Hepatocyte (in vitro differentiated cells): ENCODE results near the gene SPDEF. TPM values are rescaled to one million over a fixed set of nuclear protein-coding genes. Genes with fewer than 3 reads are reported as not detected.

Source experiments
- DNase-seq: peaks from one replicate; pipeline ENCODE4 v3.0.0-alpha.2; 2016; ENCODE audit warnings: low spot score
- H2AFZ ChIP-seq: fragments of 200-600 bp; sonication (generic); 2 replicates; pipeline ENCODE4 v1.6.0; 2016; ENCODE audit warnings: antibody characterized with exemption, mild to moderate bottlenecking
- H3K27ac ChIP-seq: fragments of 200-600 bp; sonication (generic); 2 replicates; pipeline ENCODE4 v1.5.1; 2016; ENCODE audit warnings: mild to moderate bottlenecking
- H3K27me3 ChIP-seq: fragments of 200-600 bp; sonication (generic); 2 replicates; pipeline ENCODE4 v1.6.1; 2016
- H3K36me3 ChIP-seq: fragments of 200-600 bp; sonication (generic); replicated peaks from 2 replicates; pipeline ENCODE4 v1.5.1; 2016; ENCODE audit warnings: low read depth; ENCODE audit not compliant: insufficient read depth
- H3K4me1 ChIP-seq: fragments of 200-600 bp; sonication (generic); 2 replicates; pipeline ENCODE4 v1.5.1; 2016; ENCODE audit warnings: mild to moderate bottlenecking, moderate library complexity; ENCODE audit not compliant: insufficient read depth
- H3K4me2 ChIP-seq: fragments of 200-600 bp; sonication (generic); 2 replicates; pipeline ENCODE4 v1.6.0; 2016
- H3K4me3 ChIP-seq: fragments of 200-600 bp; sonication (generic); 2 replicates; pipeline ENCODE4 v1.5.1; 2016; ENCODE audit warnings: mild to moderate bottlenecking
- H3K79me2 ChIP-seq: fragments of 200-600 bp; sonication (generic); 2 replicates; pipeline ENCODE4 v1.6.0; 2017; ENCODE audit warnings: mild to moderate bottlenecking
- H3K9me2 ChIP-seq: fragments of 200-600 bp; sonication (generic); replicated peaks from 2 replicates; pipeline ENCODE4 v1.6.0; 2017; ENCODE audit warnings: mild to moderate bottlenecking; ENCODE audit not compliant: insufficient read depth
- H3K9me3 ChIP-seq: fragments of 200-600 bp; sonication (generic); 2 replicates; pipeline ENCODE4 v1.5.1; 2016; ENCODE audit warnings: low read depth, mild to moderate bottlenecking
- H4K20me1 ChIP-seq: fragments of 200-600 bp; sonication (generic); 2 replicates; pipeline ENCODE4 v1.6.0; 2016; ENCODE audit warnings: mild to moderate bottlenecking; ENCODE audit not compliant: insufficient read depth, poor library complexity, severe bottlenecking
- CTCF ChIP-seq: fragments of 200-600 bp; sonication (generic); IDR thresholded peaks from 2 replicates; pipeline ENCODE4 v1.5.1; 2016; ENCODE audit warnings: antibody characterized with exemption, mild to moderate bottlenecking; ENCODE audit not compliant: poor library complexity
- EZH2 ChIP-seq: fragments of 200-600 bp; sonication (generic); IDR thresholded peaks from 2 replicates; pipeline ENCODE4 v1.6.1; 2016; ENCODE audit warnings: antibody characterized with exemption, mild to moderate bottlenecking, borderline replicate concordance
- EZH2phosphoT487 ChIP-seq: fragments of 200-600 bp; sonication (generic); IDR thresholded peaks from one replicate; pipeline ENCODE4 v1.6.1; 2018; ENCODE audit warnings: antibody characterized with exemption, mild to moderate bottlenecking, low read depth, moderate library complexity; ENCODE audit not compliant: unreplicated experiment, severe bottlenecking
- whole genome bisulfite sequencing: methylation state at CpG from one replicate; pipeline ENCODE4 v1.1.6; 2016; ENCODE audit warnings: low lambda C conversion rate; ENCODE audit errors: missing lambda C conversion rate; 5-methylcytosine and 5-hydroxymethylcytosine counted together
- polyA plus RNA-seq: library from polyadenylated mRNA; unstranded; fragments of >200 nt; fragmentation: Nextera tagmentation; extraction: Ambion mirVana; gene quantifications from 2 replicates; pipeline ENCODE4 v1.2.1, GENCODE V29; 2016
- total RNA-seq: library from RNA; depleted of rRNA; stranded (reverse); fragments of >200 nt; gene quantifications from 2 replicates; pipeline ENCODE4 v1.2.3, GENCODE V29; 2014

Gene SPDEF
- total and polyA plus RNA-seq, 2 experiments from 2014 or later, result 0.80 to 1.5 TPM

- WGBS, result 86% methylated on average over 6 of the region's 6 CpGs
- no peaks in the 10 kb centered on the region for H3K9me3 ChIP-seq
- no peak for TF ChIP-seq CTCF
- no peak for TF ChIP-seq EZH2
- TF ChIP-seq EZH2phosphoT487, result no peak
- H3K4me1 ChIP-seq, result peaks cover 9% of the 10 kb centered on the region
- no peaks in the 10 kb centered on the region for H3K9me2 ChIP-seq
- no peaks in the 10 kb centered on the region for H3K27me3 ChIP-seq
- DNase-seq, result no peak
- no peak overlapping the region for H3K27ac ChIP-seq
- no peak overlapping the region for H3K4me2 ChIP-seq
- no peaks in the 10 kb centered on the region for H3K36me3 ChIP-seq
- no peaks in the 10 kb centered on the region for H3K79me2 ChIP-seq
- no peak overlapping the region for H2AFZ ChIP-seq
- no peaks in the 10 kb centered on the region for H4K20me1 ChIP-seq
- H3K4me3 ChIP-seq, result no peak overlapping the region
Observed at GRCh38 chr6:34534146-34534545, 22.0 kb downstream of the SPDEF start.

- Histone ChIP-seq H3K9me3 (no peaks in the 10 kb centered on the region), H3K27ac (no peak overlapping the region), H3K27me3 (no peaks in the 10 kb centered on the region), H4K20me1 (no peaks in the 10 kb centered on the region), H3K4me1 (peaks cover 9% of the 10 kb centered on the region), H3K9me2 (no peaks in the 10 kb centered on the region), H2AFZ (no peak overlapping the region), H3K36me3 (no peaks in the 10 kb centered on the region), H3K79me2 (no peaks in the 10 kb centered on the region), H3K4me2 (no peak overlapping the region), H3K4me3 (no peak overlapping the region)
- TF ChIP-seq EZH2, result no peak
- TF ChIP-seq EZH2phosphoT487, result no peak
- no peak for TF ChIP-seq CTCF
- DNase-seq, result no peak
- WGBS, result 93% methylated on average over 7 of the region's 15 CpGs
Observed at GRCh38 chr6:34532230-34532629, 23.9 kb downstream of the SPDEF start.

DNA sequence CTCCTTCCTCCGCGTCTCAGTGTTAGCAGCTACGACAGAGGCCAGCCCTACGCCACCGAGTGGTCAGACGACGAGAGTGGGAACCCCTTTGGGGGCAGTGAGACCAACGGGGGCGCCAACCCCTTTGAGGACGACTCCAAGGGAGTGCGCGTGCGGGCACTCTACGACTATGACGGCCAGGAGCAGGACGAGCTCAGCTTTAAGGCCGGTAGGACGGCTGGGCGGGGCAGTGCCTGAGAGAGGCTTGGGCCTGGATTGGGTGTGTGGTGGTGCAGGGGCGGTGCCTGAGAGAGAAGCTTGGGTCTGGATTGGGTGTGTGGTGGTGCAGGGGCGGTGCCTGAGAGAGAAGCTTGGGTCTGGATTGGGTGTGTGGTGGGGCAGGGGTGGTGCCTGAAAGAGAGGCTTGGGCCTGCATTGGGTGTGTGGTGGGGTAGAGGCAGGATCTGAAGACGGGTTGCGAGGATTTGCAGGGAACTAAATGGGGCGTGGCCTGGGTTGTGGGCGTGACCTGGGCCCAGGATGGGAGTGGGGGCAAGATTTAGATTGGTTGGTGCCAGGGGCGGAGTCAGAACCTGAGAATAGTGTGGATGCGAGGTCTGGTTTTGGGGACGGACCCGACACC lies 24.4 kb downstream of the SPDEF start:
- no peaks in the 10 kb centered on the region for H4K20me1 ChIP-seq
- no peak for DNase-seq
- H3K4me3 ChIP-seq, result no peak overlapping the region
- H2AFZ ChIP-seq, result no peak overlapping the region
- H3K4me2 ChIP-seq, result no peak overlapping the region
- 94% methylated on average over 29 of the region's 29 CpGs for WGBS
- no peaks in the 10 kb centered on the region for H3K9me2 ChIP-seq
- no peak overlapping the region for H3K27ac ChIP-seq
- no peak for TF ChIP-seq CTCF
- TF ChIP-seq EZH2phosphoT487, result no peak
- TF ChIP-seq EZH2, result no peak
- H3K36me3 ChIP-seq, result no peaks in the 10 kb centered on the region
- no peaks in the 10 kb centered on the region for H3K9me3 ChIP-seq
- no peaks in the 10 kb centered on the region for H3K79me2 ChIP-seq
- peaks cover 9% of the 10 kb centered on the region for H3K4me1 ChIP-seq
- H3K27me3 ChIP-seq, result no peaks in the 10 kb centered on the region
